ENCODE measurements around the gene TRIM67. TPM values are rescaled to one million over a fixed set of nuclear protein-coding genes. Genes with fewer than 3 reads are reported as not detected.
A peak's percentile ranks its signal among the peaks of the same experiment; 100 is the strongest.

Gene TRIM67
- total and polyA plus RNA-seq, 12 donors, result 0.05 to 0.28 (median 0.11) TPM; not detected in 8

DNA sequence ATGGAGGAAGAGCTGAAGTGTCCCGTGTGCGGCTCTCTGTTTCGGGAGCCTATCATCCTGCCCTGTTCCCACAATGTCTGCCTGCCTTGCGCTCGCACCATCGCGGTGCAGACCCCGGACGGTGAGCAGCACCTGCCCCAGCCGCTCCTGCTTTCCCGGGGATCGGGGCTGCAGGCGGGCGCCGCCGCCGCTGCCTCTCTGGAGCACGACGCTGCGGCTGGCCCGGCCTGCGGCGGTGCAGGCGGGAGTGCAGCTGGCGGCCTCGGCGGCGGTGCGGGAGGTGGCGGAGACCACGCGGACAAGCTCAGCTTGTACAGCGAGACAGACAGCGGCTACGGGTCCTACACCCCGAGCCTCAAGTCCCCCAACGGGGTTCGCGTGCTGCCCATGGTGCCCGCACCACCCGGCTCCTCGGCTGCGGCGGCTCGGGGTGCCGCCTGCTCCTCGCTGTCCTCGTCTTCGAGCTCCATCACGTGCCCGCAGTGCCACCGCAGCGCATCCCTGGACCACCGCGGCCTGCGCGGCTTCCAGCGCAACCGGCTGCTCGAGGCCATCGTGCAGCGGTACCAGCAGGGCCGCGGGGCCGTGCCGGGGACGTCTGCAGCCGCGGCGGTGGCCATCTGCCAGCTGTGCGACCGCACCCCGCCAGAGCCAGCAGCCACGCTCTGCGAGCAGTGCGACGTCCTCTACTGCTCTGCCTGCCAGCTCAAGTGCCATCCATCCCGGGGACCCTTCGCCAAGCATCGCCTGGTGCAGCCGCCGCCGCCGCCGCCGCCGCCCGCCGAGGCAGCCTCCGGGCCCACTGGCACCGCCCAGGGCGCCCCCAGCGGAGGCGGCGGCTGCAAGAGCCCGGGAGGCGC, 1.3 kb downstream of the TRIM67 start:
- peak overlapping the region in 9 of 10 donors; percentile 37 to 57 (median 49) for H3K4me3 ChIP-seq
- intact Hi-C loops (cut with DNase I), result no loop called here
- H3K4me1 ChIP-seq, result peaks cover 11 to 31% (median 27%) of the 10 kb centered on the region in 9 donors
- no peak overlapping the region for H3K27ac ChIP-seq
- H3K36me3 ChIP-seq, result no peaks in the 10 kb centered on the region
- H3K27me3 ChIP-seq, result peaks cover 14 to 96% (median 75%) of the 10 kb centered on the region in 7 donors
- DNase-seq (no peak), ATAC-seq (peak in 1 of 8 donors; percentile 29)
- no peaks in the 10 kb centered on the region for H3K9me3 ChIP-seq
- 6 to 7% methylated on average over 85 to 97 of the region's 97 CpGs for WGBS, 2 donors
- TF ChIP-seq, protein P1, sequence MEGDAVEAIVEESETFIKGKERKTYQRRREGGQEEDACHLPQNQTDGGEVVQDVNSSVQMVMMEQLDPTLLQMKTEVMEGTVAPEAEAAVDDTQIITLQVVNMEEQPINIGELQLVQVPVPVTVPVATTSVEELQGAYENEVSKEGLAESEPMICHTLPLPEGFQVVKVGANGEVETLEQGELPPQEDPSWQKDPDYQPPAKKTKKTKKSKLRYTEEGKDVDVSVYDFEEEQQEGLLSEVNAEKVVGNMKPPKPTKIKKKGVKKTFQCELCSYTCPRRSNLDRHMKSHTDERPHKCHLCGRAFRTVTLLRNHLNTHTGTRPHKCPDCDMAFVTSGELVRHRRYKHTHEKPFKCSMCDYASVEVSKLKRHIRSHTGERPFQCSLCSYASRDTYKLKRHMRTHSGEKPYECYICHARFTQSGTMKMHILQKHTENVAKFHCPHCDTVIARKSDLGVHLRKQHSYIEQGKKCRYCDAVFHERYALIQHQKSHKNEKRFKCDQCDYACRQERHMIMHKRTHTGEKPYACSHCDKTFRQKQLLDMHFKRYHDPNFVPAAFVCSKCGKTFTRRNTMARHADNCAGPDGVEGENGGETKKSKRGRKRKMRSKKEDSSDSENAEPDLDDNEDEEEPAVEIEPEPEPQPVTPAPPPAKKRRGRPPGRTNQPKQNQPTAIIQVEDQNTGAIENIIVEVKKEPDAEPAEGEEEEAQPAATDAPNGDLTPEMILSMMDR (IDR thresholded peaks at IDR 0.05), result no peak

DNA sequence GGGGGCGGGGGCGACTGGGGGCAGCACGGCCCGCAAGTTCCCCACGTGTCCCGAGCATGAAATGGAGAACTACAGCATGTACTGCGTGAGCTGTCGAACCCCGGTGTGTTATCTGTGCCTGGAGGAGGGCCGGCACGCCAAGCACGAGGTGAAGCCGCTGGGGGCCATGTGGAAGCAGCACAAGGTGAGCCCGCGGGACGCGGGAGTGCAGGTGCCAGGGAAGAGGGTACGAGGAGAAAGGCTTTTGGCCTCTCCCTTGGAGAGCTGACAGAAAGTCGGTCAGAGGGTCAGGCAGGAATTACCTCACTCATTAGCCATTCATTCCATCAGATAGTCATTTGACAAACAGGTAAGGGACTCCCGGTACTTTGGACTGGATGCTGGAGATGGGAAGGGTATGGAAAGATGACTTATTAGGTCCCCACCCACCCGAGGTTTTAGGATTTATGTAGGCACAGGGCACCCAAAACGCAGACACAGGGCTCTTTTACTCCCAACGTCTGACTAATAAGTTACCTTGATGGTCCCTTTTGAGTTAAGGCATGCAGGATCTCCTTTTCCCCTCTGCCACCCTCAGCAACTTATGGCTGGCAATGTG, 2.1 kb downstream of the TRIM67 start:
- H3K4me1 ChIP-seq, result peaks cover 11 to 31% (median 27%) of the 10 kb centered on the region in 9 donors
- H3K4me3 ChIP-seq, result no peak overlapping the region
- no peaks in the 10 kb centered on the region for H3K9me3 ChIP-seq
- H3K27ac ChIP-seq, result no peak overlapping the region
- TF ChIP-seq, protein P1 (IDR thresholded peaks at IDR 0.05), result no peak
- no peaks in the 10 kb centered on the region for H3K36me3 ChIP-seq
- intact Hi-C loops (cut with DNase I), result no loop called here
- DNase-seq (no peak), ATAC-seq (no peak)
- peaks cover 14 to 91% (median 71%) of the 10 kb centered on the region in 7 donors for H3K27me3 ChIP-seq
- 19 to 22% methylated on average over 23 of the region's 23 CpGs for WGBS, 2 donors

DNA sequence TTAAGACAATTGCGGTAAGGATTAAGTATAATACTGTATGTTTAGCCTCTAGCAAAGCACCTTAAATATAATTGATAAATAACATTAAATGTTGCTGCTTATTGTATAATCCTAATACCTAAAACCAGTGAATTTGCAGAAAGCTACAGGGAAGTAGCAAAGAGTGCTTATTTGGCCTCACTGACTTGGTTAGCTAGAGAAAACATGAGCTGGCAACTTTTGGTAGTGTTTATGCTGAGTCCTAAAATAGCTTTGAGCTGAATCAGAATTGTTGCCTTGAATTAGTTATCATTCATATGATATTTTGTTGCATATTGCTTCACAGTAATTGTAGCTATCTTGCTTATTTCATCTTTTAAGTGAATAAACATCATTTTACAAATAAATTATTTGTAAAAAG, 3.5 kb downstream of the TRIM67 start:
- TF ChIP-seq, protein P1 (IDR thresholded peaks at IDR 0.05), result no peak
- DNase-seq (no peak), ATAC-seq (no peak)
- intact Hi-C loops (cut with DNase I), result no loop called here
- H3K27me3 ChIP-seq, result peaks cover 14 to 77% (median 58%) of the 10 kb centered on the region in 7 donors
- no peak overlapping the region for H3K4me3 ChIP-seq
- WGBS, 2 donors, result 95 to 100% methylated on average over 1 of the region's 1 CpG
- no peak overlapping the region for H3K27ac ChIP-seq
- no peaks in the 10 kb centered on the region for H3K9me3 ChIP-seq
- peaks cover 11 to 31% (median 27%) of the 10 kb centered on the region in 9 donors for H3K4me1 ChIP-seq
- no peaks in the 10 kb centered on the region for H3K36me3 ChIP-seq

DNA sequence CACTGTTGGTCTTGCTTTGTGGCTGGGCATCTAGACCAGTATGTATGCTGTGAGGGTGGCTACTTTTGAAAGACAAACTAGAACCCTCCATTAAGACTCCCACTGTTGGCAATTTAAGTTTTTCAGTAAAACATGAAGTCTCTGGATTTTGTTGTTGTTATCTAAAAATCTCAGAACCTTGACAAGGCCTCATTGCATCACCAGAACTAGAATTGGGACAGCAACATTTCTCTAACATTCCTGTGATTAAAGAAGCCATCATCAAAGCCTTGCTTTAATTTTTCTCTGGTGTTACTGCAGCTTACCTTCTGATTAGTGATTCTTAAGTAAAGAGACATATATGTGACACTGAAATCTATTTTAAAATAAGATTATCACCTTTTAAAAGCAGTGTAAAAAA, 4.5 kb downstream of the TRIM67 start:
- intact Hi-C loops (cut with DNase I), result no loop called here
- no peak overlapping the region for H3K4me3 ChIP-seq
- peaks cover 11 to 23% (median 21%) of the 10 kb centered on the region in 9 donors for H3K4me1 ChIP-seq
- H3K9me3 ChIP-seq, result no peaks in the 10 kb centered on the region
- H3K36me3 ChIP-seq, result no peaks in the 10 kb centered on the region
- peaks cover 14 to 66% (median 48%) of the 10 kb centered on the region in 7 donors for H3K27me3 ChIP-seq
- no peak overlapping the region for H3K27ac ChIP-seq
- TF ChIP-seq, protein P1 (IDR thresholded peaks at IDR 0.05), result no peak
- ATAC-seq (no peak), DNase-seq (no peak)

Measured in heart right ventricle (tissue), 16 donors.